ENCODE results near the gene PNLIPRP1.

PNLIPRP1 gene

GRCh38 chr10:116554628-116555027, 36.1 kb upstream of the PNLIPRP1 start:
- no peak overlapping the region for H3K4me3 ChIP-seq (ENCODE audit: low read depth, low read length)
- no peak for TF ChIP-seq CTCF (IDR thresholded peaks at IDR 0.05; ENCODE audit: borderline replicate concordance, insufficient read depth, low read depth, low read length)

GRCh38 chr10:116555880-116556279, 34.9 kb upstream of the PNLIPRP1 start:
- H3K4me3 ChIP-seq (ENCODE audit: low read depth, low read length) = no peak overlapping the region
- no peak for TF ChIP-seq CTCF (IDR thresholded peaks at IDR 0.05; ENCODE audit: borderline replicate concordance, insufficient read depth, low read depth, low read length)

- TF ChIP-seq CTCF (IDR thresholded peaks at IDR 0.05; ENCODE audit: borderline replicate concordance, insufficient read depth, low read depth, low read length) = no peak
- no peak overlapping the region for H3K4me3 ChIP-seq (ENCODE audit: low read depth, low read length)
These were observed 33.4 kb upstream of the PNLIPRP1 start for GRCh38 chr10:116557305-116557880.

GRCh38 chr10:116565534-116565933, 25.2 kb upstream of the PNLIPRP1 start:
- TF ChIP-seq CTCF (IDR thresholded peaks at IDR 0.05; ENCODE audit: borderline replicate concordance, insufficient read depth, low read depth, low read length) = no peak
- H3K4me3 ChIP-seq (ENCODE audit: low read depth, low read length) = no peak overlapping the region

GRCh38 chr10:116566932-116567331, 23.8 kb upstream of the PNLIPRP1 start:
- H3K4me3 ChIP-seq (ENCODE audit: low read depth, low read length) = no peak overlapping the region
- TF ChIP-seq CTCF (IDR thresholded peaks at IDR 0.05; ENCODE audit: borderline replicate concordance, insufficient read depth, low read depth, low read length) = no peak

GRCh38 chr10:116567335-116567734, 23.4 kb upstream of the PNLIPRP1 start:
- no peak for TF ChIP-seq CTCF (IDR thresholded peaks at IDR 0.05; ENCODE audit: borderline replicate concordance, insufficient read depth, low read depth, low read length)

GRCh38 chr10:116574797-116575196, 16.0 kb upstream of the PNLIPRP1 start:
- H3K4me3 ChIP-seq (ENCODE audit: low read depth, low read length) = no peak overlapping the region
- no peak for TF ChIP-seq CTCF (IDR thresholded peaks at IDR 0.05; ENCODE audit: borderline replicate concordance, insufficient read depth, low read depth, low read length)

More at GRCh38 chr10:116567335-116567734, 23.4 kb upstream of the PNLIPRP1 start:
- H3K4me3 ChIP-seq (ENCODE audit: low read depth, low read length) = no peak overlapping the region
